ENCODE measurements around the gene CUX1.

DNA sequence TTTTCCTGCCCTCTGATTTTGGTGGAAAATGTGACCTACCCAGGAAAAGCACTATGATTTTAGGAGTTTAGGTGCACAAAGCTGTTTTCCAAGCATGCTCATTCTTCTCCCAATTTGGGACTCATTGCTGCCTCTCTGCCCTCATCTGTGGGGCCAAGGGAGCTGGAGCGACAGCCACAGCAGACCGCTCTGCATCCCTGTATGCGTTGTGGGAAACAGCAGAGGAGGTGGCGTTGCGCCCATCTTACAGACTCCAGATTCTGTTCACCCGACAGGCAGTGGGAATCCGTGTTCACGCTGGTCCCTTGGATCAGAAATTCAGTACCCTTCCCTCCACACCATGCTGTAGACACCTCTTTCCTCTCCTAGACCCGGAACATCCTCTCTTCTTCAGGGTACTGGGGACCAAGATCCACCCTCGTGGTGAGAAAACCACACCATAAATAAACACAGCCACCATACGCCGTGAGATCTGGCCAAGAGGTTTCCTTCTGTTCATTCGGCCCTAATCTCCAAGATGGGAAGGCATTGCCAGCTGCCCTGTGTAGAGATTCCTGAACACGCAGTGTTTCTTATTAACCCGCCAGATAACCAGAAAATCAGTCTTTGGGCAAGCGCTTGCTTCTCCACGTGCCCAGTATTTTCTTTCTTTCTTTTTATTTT lies 87.9 kb downstream of the CUX1 start:
- TF ChIP-seq POLR2AphosphoS5 (IDR thresholded peaks at IDR 0.05; ENCODE audit: low read depth, low read length) (no peak), POLR2A (IDR thresholded peaks at IDR 0.05; ENCODE audit: low read depth, low read length) (no peak), POU2F2 (IDR thresholded peaks at IDR 0.05; ENCODE audit: low read depth, low read length) (no peak)

Data from GM12891 (cell line).